ENCODE results near the gene MBD2. TPM values are rescaled to one million over a fixed set of nuclear protein-coding genes. Genes with fewer than 3 reads are reported as not detected.

Gene MBD2
- total RNA-seq, 1 experiment from 2014 or later, result 23.2 TPM

DNA sequence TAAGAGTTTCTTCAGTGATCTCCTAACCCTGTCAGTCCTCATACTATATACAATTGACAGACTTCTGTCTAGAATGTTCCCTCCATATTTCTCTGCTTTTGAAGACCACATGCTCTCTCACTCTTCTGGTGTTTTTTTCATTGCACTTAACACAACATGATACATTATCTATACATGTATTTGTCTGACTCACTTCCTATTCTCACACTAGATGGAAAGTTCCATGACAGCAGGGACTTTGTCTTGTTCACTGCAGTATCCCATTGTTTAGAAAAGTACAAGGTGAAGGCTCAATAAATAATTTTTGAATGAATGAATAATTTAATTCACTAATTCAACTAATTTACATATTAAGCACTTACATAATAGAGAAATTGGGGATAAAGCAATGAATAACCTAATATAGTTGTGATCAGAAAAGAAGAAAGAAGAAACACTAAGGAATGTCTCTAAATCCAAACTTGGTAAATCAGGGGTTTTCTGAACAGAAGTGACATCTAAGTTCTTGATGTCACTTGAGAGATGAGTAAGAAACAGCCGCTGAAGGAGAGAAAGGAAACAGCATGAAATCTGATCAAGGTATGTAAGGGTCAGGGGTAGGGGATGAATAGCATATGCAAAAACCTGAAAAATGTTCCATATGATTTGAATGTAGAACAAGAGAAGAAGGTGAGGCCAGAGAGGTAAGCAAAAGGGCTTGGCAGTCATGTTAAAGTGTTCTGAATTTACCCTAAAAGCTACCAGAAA is 42.4 kb downstream of the MBD2 start:
- ChIA-PET CTCF (no interaction called here), POLR2A (no interaction called here)
- Mint-ChIP-seq H3K27ac (ENCODE audit: unreplicated experiment) (no peak overlapping the region), H3K27me3 (ENCODE audit: insufficient read depth, unreplicated experiment) (no peaks in the 10 kb centered on the region), H3K4me1 (ENCODE audit: low read depth, unreplicated experiment) (no peaks in the 10 kb centered on the region), H3K9me3 (ENCODE audit: unreplicated experiment) (no peaks in the 10 kb centered on the region), H3K4me3 (ENCODE audit: unreplicated experiment) (no peak overlapping the region), H3K36me3 (ENCODE audit: insufficient read depth, unreplicated experiment) (no peaks in the 10 kb centered on the region)
- H3K36me3 ChIP-seq (ENCODE audit: control insufficient read depth, insufficient read depth, low read length), result no peaks in the 10 kb centered on the region
- peaks cover 6% of the 10 kb centered on the region; the same call in 1 of the 2 replicates for H3K4me1 ChIP-seq
- no peak overlapping the region for H3K4me3 ChIP-seq (ENCODE audit: low read depth, low read length)
- TF ChIP-seq, protein P1, sequence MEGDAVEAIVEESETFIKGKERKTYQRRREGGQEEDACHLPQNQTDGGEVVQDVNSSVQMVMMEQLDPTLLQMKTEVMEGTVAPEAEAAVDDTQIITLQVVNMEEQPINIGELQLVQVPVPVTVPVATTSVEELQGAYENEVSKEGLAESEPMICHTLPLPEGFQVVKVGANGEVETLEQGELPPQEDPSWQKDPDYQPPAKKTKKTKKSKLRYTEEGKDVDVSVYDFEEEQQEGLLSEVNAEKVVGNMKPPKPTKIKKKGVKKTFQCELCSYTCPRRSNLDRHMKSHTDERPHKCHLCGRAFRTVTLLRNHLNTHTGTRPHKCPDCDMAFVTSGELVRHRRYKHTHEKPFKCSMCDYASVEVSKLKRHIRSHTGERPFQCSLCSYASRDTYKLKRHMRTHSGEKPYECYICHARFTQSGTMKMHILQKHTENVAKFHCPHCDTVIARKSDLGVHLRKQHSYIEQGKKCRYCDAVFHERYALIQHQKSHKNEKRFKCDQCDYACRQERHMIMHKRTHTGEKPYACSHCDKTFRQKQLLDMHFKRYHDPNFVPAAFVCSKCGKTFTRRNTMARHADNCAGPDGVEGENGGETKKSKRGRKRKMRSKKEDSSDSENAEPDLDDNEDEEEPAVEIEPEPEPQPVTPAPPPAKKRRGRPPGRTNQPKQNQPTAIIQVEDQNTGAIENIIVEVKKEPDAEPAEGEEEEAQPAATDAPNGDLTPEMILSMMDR (IDR thresholded peaks at IDR 0.05; ENCODE audit: insufficient read depth in 1 of 2, low read depth in 1 of 2, low read length in 1 of 2, severe bottlenecking in 1 of 2, unreplicated experiment in 1 of 2), result no peak
- intact Hi-C loops (cut with micrococcal nuclease; ENCODE audit: unreplicated experiment), result no loop called here
- no peaks in the 10 kb centered on the region for H3K27me3 ChIP-seq (replicated peaks; ENCODE audit: control insufficient read depth, insufficient read depth, low read length)
- DNase-seq, result no peak
- no TSS peak for BruUV-seq (replicated peaks)
- no peaks in the 10 kb centered on the region for H3K9me3 ChIP-seq

DNA sequence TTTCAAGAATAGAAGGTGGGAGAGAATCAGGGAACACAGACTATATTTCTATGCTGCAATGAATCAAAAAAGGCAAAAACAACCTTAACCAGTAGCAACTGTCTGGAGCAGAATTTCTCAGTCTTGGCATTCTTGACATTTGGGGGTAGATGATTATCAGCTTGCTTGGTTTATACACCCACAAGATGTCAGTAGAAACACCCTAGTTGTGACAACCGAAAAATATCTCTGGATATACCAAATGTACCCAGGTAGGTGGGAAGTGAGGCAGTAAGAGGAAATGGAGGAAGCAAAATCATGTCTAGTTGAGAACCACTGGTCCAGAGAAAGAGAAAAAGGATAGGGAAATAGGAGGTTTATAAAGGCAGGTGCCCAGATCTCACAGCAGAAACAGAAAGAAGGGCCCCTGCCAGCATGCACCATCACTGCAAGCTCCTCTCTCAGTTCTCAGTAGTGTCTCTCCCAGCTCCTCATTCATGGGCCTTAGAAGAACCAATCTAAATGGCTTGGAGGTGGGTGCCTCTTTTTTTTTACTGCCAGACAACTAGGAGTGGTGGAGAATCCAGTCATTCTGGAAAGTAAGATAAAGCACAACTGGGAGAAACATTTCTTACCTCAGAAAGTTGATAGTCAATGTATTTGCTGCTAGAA is 50.4 kb downstream of the MBD2 start:
- H3K4me3 Mint-ChIP-seq (ENCODE audit: unreplicated experiment), result no peak overlapping the region

DNA sequence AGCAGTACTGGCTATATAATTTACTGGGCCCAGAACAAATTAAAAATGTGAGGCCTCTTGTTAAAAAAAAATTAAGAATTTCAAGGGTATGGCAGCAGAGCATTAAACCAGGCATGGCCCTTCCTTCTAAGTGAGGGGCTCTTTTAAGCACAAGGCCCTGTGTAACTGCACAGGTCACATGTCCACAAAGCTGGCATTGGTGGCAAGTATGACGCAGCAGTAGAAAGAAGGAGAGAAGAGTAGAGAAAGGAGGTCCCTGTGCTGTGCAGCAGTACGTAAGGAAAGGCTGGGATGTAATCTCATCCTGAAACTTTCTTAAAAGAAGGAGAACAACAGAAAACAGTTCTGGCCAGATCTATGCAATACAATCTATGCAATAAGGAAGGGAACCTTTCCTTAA is 51.2 kb downstream of the MBD2 start:
- no peak overlapping the region for H3K27ac Mint-ChIP-seq (ENCODE audit: unreplicated experiment)
- Histone ChIP-seq H3K4me1 (no peaks in the 10 kb centered on the region), H3K27me3 (replicated peaks; ENCODE audit: control insufficient read depth, insufficient read depth, low read length) (no peaks in the 10 kb centered on the region), H3K4me3 (ENCODE audit: low read depth, low read length) (no peak overlapping the region), H3K9me3 (no peaks in the 10 kb centered on the region), H3K36me3 (ENCODE audit: control insufficient read depth, insufficient read depth, low read length) (no peaks in the 10 kb centered on the region)
- H3K27me3 Mint-ChIP-seq (ENCODE audit: insufficient read depth, unreplicated experiment), result no peaks in the 10 kb centered on the region
- BruUV-seq (replicated peaks), result no TSS peak
- H3K4me3 Mint-ChIP-seq (ENCODE audit: unreplicated experiment), result no peak overlapping the region
- TF ChIP-seq, protein P1 (IDR thresholded peaks at IDR 0.05; ENCODE audit: insufficient read depth in 1 of 2, low read depth in 1 of 2, low read length in 1 of 2, severe bottlenecking in 1 of 2, unreplicated experiment in 1 of 2), result no peak
- peaks cover 8% of the 10 kb centered on the region for H3K4me1 Mint-ChIP-seq (ENCODE audit: low read depth, unreplicated experiment)
- no peaks in the 10 kb centered on the region for H3K9me3 Mint-ChIP-seq (ENCODE audit: unreplicated experiment)
- ChIA-PET POLR2A (no interaction called here), CTCF (no interaction called here)
- intact Hi-C loops (cut with micrococcal nuclease; ENCODE audit: unreplicated experiment), result loop anchor here (10.0 kb wide), 1 partner anchor 102 kb away; no protein-coding TSS in a partner anchor
- H3K36me3 Mint-ChIP-seq (ENCODE audit: insufficient read depth, unreplicated experiment), result no peaks in the 10 kb centered on the region
- no peak for DNase-seq

More for the DNA sequence above, 50.4 kb downstream of the MBD2 start:
- H3K4me1 Mint-ChIP-seq (ENCODE audit: low read depth, unreplicated experiment), result peaks cover 8% of the 10 kb centered on the region
- Histone ChIP-seq H3K4me3 (ENCODE audit: low read depth, low read length) (no peak overlapping the region), H3K36me3 (ENCODE audit: control insufficient read depth, insufficient read depth, low read length) (no peaks in the 10 kb centered on the region), H3K27me3 (replicated peaks; ENCODE audit: control insufficient read depth, insufficient read depth, low read length) (no peaks in the 10 kb centered on the region), H3K4me1 (no peaks in the 10 kb centered on the region), H3K9me3 (no peaks in the 10 kb centered on the region)
- no peak for DNase-seq
- ChIA-PET CTCF (no interaction called here), POLR2A (no interaction called here)
- intact Hi-C loops (cut with micrococcal nuclease; ENCODE audit: unreplicated experiment), result loop anchor here (10.0 kb wide), 1 partner anchor 101 kb away; no protein-coding TSS in a partner anchor
- H3K27ac Mint-ChIP-seq (ENCODE audit: unreplicated experiment), result no peak overlapping the region
- no peaks in the 10 kb centered on the region for H3K36me3 Mint-ChIP-seq (ENCODE audit: insufficient read depth, unreplicated experiment)
- no peaks in the 10 kb centered on the region for H3K9me3 Mint-ChIP-seq (ENCODE audit: unreplicated experiment)
- BruUV-seq (replicated peaks), result no TSS peak
- no peaks in the 10 kb centered on the region for H3K27me3 Mint-ChIP-seq (ENCODE audit: insufficient read depth, unreplicated experiment)
- TF ChIP-seq, protein P1 (IDR thresholded peaks at IDR 0.05; ENCODE audit: insufficient read depth in 1 of 2, low read depth in 1 of 2, low read length in 1 of 2, severe bottlenecking in 1 of 2, unreplicated experiment in 1 of 2), result no peak

Data from Caco-2 (cell line).